GM21447 (cell line): Measurements from ENCODE around the gene KIF24.
"Not testable (repeated sequence)": the region's sequence is repeated elsewhere in the genome, so short reads cannot be mapped to it uniquely, and the experiment has no call there.

Experiments
- ATAC-seq: cut with Tn5 transposase; IDR thresholded peaks from one replicate; pipeline ENCODE4 v1.9.1; 2021; ENCODE audit not compliant: unreplicated experiment

KIF24 gene

DNA sequence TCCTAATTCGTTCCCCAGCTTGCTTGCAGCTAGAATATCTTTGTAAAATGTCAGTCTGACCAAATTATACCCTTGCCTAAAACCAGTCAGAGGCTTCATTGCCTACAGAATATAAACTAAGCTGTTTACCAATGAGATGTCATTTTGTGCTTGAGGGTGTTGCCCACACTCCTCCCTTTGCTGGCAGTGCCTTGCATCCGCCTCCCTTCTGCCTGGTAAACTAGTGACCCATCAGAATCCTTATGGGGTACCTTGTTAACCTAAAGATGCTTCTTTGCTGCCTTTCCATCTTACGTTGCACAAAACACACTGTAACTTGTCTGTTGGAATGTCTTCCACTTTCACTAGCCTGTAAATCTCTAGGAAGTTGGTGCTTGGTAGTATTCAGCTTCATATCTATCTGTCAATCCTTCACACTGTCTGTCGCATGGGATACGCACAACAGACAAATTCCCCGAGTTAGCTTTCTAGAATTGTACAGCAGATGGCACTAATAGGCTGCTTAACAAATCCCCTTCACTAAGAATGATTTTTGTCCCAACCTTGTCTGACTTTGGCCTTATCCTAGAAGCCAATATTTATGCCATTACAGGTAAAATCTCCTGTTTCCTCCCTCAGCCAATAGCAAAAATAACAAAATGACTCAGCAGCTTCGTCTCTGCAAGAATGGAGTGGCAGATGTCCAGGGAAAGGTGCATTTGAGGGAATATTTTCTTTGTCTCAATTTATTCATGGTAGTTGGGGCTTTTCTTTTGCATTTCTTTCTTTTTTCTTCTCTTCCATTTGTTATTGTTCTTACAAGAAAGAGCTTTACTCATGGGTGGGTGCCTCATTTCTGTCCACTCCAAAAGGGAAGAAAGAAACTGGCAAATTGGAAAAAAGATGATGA, 3.3 kb upstream of the KIF24 start:
- ATAC-seq = no peak

DNA sequence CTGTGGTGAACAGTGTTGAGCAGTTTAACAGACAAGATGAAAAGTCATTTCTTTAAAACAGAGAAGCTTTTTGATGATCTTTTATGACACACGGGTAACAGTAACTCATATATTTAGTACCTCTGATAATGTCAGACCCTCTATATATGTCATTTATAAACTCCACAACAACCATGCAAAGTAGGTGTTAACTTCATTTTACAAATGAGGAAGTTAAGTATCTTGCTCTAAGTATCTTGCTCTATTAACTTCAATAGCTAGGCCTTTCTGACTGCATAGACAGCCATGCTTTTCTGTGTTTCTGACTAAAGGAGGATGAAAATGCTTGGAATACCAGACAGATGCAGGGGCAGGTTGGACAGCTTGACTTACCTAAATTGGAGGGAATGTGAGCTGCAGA, 2.1 kb upstream of the KIF24 start:
- no peak for ATAC-seq

DNA sequence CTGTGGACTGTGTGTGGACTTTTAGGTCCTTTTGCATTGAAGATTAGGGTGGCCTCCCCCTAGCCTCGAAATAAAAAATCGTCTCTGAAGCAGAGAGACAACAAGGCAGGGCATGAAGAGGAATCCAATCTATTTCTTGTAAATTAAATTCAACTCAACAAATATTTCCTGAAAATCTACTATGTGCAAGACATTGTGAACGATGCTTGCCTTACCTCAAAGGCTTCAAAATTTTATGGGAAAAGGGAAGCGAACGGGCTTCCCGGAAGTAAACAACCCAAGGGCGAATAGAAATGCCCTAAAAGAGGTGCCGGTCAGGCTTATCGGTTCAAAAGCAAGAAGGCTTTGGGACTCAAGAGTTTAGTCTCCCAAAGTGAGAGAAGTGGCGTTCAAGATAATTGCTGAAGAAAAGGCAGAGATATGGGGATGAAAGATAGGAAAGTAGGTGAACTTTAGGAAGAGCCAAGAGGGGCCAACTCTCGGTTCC, 525 bp downstream of the KIF24 start:
- peak; percentile 0 for ATAC-seq

DNA sequence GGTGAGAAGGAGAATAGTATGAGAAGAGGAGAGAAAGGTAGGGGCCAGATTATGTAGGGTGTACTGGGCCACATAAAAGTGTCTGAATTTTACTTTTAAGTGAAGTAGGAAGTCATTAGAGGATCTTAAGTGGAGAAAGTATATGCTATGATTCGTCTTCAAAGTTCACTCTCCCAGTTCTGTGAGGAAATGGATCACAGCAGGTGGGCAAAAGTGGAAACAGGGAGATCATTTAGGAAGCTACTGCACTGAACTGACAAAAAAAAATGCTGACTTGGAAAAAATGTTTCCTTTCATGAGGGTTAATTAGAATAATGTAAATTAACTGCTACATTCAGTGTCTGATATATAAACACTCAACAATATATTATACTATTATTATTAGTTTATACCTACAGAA, 2.4 kb downstream of the KIF24 start:
- no peak for ATAC-seq

DNA sequence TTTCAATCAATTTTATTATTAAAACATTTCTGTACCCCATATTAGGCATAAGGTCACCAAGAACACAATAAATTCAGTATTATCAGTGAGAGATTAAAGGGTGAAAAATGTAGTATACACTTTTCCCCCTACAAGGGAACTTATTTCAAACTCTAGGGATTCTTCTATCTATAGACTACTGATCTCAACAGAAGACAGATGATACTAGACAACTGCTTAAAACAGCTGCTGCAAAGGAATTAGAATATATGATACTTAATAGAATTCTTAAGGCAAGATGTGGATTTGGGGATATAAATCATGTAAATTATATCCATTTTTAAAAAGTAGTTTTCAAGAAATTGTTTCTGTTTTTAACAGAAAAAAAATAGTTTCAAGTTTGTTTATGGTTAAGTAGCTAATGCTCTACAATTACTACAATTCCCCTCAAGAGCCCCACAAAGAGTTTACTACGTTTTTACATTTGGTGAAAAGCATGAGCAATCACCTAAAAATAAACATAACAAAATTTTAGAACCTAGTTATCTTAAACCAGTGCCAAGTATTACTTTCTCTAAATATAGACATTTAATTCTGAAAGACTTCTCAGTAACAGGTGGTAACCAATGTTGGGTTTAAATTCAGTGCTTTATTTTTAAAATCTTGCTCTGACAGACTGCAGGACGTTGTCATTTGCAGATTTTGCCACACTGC, 6.0 kb downstream of the KIF24 start:
- no peak for ATAC-seq

DNA sequence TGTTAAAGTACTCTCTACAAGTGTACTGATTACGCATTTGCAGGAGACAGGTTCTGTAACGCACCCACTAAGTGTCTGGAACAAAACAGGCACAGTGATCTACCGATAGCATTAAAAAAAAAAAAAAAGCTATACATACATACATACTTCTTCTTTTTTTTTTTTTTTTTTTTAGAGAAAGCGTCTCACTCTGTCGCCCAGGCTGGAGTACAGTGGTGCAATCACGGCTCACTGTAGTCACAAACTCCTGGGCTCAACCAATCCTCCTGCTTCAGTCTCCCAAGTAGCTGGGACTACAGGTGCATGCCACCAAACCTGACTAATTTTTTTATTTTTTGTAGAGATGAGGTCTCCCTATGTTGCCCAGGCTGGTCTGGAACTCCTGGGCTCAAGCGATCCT, 7.6 kb downstream of the KIF24 start:
- no peak for ATAC-seq

DNA sequence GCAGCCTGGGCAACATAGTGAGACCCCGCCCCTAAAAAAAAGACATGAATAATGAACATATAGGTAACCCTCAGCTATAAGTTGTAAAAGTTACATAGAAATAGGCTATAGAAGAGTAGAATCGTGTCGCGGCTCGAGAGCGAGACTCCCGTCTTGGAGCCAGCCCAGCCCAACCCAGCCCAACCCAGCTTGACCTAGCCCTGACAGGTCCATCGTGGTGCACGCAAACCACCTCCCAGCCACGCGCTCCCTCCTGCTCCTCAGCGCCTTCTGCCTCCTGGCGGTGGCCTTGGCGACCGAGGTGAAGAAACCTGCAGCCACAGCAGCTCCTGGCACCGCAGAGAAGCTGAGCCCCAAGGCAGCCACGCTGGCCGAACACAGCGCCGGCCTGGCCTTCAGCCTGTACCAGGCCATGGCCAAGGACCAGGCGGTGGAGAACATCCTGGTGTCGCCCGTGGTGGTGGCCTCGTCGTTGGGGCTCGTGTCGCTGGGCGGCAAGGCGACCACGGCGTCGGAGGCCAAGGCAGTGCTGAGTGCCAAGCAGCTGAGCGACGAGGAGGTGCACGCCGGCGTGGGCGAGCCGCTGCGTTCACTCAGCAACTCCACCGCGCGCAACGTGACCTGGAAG, 10.8 kb downstream of the KIF24 start:
- no peak for ATAC-seq

DNA sequence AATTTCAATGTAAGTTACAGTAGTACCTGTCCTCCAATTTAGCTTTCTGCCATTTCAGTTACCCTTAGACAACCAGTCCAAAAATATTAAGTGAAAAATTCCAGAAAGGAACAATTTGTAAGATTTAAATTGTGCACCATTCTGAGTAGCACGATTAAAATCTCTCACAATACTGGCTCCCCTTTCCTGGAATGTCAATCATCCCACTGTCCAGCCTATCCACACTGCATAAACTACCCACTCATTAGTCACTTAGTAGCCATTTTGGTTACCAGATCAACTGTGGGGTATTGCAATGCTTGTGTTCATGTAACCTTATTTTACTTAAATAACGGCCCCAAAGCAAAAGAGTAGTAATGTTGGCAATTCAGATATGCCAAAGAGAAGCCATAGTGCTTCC, 11.6 kb downstream of the KIF24 start:
- no peak for ATAC-seq

DNA sequence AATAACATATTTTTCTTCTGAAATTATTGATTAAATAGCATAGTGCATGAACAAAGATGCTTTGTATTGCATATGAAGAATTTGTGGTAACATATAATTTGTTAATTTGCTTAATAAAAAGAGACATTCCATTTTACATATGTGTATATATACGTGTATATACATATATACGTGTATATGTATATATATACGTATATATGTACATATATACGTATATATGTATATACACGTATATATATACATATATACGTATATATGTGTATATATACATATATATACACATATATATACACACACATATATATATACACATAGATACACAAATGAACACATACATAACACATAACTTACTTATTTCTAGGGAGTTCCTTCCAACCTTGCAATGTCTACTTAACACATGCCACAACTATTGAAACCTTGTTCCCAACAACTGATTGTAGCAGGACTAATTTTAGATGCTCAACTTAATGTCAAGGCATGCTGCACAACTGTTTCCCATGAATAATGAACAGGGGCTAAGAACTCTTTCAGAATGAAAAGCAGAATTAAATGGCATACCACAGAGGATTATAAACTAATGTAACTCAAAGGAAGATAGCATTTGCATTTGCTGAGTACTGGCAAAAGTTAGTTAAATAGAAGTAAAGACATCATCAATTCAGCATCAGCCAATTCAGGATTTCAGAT, 17.4 kb downstream of the KIF24 start:
- no peak for ATAC-seq

DNA sequence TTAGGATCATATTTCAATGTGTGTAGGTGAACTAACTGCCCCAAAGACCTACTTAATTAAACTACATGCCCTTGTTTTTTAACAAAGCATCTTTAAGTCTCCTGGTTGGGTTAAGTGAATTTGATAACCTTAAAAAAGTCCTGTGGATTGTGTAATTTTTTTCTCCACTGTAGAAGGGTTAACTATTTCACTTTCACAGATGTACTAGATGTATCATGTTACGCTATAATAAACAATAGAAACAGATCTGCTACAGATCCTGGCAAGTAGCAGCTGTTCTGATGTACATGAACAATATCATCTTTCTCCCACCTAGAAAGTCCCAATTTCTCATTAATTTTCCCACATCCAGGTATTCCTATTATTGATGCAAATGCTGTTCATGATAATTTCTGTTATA, 18.9 kb downstream of the KIF24 start:
- no peak for ATAC-seq

DNA sequence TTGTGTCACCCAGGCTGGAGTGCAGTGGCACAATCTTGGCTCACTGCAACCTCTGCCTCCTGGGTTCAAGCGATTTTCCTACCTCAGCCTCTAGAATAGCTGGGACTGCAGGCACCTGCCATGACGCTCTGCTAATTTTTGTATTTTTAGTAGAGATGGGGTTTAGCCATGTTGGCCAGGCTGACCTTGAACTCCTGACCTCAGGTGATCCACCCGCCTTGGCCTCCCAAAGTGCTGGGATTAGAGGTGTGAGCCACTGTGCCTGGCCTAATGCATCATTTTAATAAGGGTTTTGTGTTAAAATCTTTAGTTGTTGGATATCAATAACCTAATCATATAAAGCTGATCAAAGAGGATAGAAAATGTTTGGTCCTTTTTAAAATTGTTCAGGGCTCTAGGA, 20.8 kb downstream of the KIF24 start:
- ATAC-seq = not testable (repeated sequence)

DNA sequence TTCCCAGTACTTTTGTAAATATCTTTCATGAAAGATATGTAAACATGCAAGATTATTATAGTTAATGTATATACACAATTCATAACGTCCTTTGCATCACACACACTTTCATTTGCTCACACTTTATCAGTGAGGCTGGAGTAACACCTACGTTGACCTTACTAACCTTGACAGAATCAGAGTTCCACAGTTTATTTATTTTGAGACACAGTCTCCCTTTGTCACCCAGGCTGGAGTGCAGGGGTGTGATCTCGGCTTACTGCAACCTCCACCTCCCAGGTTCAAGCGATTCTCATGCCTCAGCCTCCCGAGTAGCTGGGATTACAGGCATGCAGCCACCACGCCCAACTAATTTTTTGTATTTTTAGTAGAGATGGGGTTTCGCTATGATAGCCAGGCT, 28.0 kb downstream of the KIF24 start:
- not testable (repeated sequence) for ATAC-seq

DNA sequence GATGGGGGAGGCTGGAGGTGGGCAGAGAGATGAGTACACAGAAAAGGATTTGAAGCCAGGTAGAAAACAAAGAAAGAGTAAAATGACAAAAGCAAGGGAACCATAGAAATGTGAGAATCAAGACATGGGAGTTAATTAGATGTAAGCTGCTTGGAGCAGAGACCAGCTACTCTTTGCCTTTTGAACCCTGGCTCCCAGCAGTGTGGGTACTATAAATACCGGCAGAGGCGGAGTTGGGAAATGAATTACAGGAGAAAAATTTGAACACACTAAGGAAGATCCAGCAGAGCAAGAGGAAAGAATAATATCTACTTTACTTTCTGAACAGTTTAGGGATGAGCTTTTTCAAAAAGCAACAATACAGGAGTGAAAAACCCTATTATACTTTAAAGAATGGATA, 36.5 kb downstream of the KIF24 start:
- ATAC-seq = no peak

DNA sequence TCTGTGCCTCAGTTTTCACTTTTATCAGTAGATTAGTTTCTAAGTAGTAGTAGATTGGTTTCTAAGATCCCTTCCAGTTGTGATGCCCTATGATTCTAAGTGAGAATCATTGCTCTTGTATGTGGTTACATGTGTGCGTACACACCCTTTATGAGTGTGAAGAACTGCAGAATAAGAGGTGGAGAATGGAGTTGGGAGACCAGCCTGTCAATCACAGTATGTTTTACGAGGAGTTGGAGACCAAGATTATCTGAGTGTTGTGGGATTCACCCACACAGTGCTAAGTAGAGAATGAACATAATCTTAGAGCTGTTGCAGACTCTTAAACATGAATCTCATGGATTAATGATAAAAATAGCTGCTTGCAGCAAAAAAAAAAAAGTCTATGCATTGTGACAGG, 37.6 kb downstream of the KIF24 start:
- ATAC-seq = no peak

DNA sequence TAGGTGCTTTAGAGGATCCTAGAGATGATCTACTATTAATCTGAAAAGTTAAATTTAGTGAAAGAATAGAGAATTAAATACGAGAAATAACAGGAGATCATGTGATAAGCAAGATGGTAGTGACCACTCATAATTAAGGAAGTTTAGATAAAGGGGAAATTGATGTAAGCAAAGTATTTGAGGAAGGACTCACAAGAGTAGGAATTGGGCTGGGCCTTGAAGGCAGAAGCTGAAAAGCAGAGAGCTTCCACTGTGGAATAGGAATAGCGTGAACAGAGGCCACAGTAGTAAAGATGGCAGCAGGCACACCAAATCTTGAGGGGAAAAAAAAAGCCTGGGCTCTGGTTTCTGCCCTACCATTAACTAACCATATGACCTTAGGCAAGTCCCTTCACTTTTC, 38.0 kb downstream of the KIF24 start:
- ATAC-seq = no peak

DNA sequence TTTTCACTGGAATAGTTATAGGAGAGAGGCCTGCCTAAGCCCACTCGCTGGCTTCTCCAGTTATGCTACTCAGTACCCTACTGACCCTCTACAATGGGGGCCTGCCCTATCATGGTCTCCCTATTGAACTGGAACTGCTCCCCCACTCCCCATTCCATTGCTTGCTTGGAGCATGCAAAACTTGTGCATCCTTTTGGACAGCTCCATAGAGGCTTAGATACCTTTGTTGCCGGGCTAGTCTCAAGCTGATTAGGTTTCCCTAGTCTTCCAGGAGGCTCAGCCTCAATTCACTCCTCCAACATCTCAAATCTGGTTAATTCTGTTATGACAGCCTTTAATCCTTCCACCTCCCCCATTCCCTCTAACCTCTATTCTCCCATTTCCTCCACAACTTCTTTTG, 39.9 kb downstream of the KIF24 start:
- ATAC-seq = no peak

DNA sequence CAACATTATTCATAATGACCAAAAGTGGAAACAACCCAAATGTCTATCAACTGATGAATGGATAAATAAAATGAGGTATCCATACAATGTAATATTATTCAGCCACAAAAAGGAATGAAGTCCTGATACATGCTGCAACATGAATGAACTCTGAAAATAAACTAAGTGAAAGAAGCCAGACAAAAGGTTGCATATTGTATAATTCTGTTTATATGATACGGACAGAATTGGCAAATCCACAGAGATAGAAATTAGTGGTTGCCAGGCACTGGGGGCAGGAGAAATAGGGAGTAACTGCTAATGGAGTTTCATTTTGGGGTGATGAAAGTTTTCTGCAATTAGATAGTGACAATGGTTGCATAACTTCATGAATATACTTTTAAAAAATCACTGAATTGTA, 47.0 kb downstream of the KIF24 start:
- ATAC-seq = no peak

DNA sequence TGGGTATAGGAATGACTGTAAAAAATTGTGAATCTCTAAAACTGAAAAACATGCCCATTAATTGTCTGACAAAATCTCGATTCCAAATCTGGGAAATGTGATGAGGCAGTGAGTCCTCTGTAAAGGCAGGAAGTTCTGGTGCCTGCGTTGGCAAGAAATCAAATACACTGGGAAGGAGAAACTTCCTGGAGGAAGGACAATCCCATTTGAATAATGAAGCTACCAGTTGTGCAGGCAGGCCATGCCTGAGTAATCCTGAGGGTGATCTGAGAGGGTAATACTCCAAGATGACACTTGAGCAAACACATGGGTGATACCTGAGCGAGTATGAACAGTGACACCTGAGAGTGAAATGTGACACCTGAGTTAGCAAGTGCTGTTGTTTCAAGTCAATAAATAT, 49.7 kb downstream of the KIF24 start:
- no peak for ATAC-seq
